ENCODE measurements around the gene OR51B4.
"Not testable (repeated sequence)": the region's sequence is repeated elsewhere in the genome, so short reads cannot be mapped to it uniquely, and the experiment has no call there.

The OR51B4 gene

GRCh38 chr11:5272395-5273017 lies 29.2 kb downstream of the OR51B4 start:
- no peak for DNase-seq

- DNase-seq = no peak
Observed at GRCh38 chr11:5269715-5270147, 32.0 kb downstream of the OR51B4 start, which contains the start of gene HBE1. Gene HBE1, minus strand, starts transcription at chr11:5269945. Its CDS starts 55 bp downstream, at chr11:5269890.

- no peak for DNase-seq
Observed at GRCh38 chr11:5267033-5267563, 34.6 kb downstream of the OR51B4 start.

DNA sequence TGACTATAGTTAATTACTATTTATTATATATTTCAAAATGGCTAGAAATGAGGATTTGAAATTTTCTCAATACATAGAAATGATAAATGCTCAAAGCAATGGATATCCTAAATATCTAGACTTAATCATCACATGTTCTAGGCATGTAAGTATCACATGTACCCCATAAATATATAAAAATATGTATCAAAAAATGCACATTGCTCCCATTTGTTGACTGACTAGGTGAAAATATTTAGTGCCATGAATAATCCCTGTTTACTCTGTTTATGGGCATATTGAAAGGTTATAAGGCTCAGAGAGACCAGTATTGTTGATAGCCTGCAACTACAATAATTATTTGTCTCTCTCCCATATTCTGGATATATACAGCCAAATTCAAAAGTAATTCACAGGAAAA lies 35.1 kb downstream of the OR51B4 start:
- no peak for DNase-seq

DNA sequence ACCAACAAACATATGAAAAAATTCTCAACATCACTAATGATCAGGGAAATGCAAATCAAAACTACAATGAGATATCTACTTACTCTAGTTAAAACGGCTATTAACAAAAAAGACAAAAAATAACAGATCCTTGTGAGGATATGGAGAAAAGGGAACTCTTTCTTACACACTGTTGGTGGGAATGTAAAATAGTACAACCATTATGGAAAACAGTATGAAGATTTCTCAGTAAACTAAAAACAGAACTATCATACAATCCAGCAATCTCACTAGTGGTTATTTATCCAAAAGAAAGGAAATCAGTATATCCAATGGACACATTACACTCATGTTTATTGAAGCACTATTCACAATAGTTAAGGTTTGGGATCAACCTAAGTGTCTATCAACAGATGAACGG lies 35.9 kb downstream of the OR51B4 start:
- no peak for DNase-seq

DNA sequence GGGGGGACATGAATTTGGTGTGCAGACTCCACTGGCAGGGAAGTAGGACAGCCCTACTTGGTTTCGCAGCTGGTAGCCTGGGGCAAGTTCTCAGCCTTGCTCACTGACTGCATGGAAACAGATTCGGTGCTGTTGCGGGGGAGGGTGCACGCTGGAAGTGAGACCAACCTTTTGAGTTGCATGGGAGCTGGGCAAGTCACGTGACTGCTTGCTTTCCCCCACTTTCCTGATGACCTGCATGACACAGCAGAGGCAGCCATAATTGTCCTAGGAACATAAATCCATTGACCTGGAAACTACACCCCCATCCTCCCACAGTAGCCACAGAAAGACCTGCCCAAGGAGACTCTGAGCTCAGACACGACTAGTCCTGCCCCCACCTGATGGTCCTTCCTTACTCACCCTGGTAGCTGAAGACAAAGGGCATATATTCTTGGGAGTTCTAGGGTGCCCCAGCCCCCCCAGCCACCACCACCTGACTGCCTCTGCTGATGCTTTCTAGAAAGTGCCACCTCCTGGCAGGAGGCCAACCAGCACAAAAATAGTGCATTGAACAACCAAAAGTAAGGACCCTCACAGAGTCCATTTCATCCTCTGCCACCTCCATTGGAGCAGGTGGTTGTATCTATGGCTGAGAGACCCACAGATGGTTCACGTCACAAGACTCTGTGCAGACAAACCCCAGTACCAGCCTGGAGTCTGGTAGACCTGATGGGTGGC lies 43.0 kb downstream of the OR51B4 start:
- DNase-seq = no peak

- DNase-seq = no peak
Observed at GRCh38 chr11:5257296-5257695, 44.5 kb downstream of the OR51B4 start.

DNA sequence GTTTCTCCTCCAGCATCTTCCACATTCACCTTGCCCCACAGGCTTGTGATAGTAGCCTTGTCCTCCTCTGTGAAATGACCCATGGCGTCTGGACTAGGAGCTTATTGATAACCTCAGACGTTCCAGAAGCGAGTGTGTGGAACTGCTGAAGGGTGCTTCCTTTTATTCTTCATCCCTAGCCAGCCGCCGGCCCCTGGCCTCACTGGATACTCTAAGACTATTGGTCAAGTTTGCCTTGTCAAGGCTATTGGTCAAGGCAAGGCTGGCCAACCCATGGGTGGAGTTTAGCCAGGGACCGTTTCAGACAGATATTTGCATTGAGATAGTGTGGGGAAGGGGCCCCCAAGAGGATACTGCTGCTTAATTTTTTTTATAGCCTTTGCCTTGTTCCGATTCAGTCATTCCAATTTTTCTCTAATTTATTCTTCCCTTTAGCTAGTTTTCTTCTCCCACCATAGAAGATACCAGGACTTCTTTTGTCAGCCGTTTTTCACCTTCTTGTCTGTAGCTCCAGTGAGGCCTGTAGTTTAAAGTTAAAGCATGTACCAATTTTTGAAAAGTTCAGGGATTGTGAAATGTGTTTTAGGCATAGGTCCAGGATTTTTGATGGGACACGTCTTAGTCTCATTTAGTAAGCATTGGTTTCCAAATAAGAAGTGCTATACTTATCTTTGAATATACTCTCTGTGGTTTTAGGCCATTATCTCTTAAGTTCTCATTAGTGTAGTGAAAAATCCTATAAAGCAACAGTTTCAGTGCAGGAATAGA lies 46.9 kb downstream of the OR51B4 start, which contains the start of gene HBG2:
TSS of gene HBG2 (minus strand) at position 136 of the 768 bp plus-strand sequence. CDS start at position 83, 53 bp downstream.
- DNase-seq = not testable (repeated sequence)

DNA sequence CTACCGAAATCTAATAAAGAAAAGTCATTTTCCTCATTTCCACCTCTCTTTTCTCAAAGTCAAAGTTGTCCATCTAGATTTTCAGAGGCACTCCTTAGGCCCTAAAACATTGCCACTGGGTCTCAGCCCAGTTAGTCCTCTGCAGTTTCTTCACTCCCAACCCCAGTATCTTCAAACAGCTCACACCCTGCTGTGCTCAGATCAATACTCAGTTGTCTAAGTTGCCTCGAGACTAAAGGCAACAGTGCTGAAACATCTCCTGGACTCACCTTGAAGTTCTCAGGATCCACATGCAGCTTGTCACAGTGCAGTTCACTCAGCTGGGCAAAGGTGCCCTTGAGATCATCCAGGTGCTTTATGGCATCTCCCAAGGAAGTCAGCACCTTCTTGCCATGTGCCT lies 47.7 kb downstream of the OR51B4 start:
- DNase-seq = not testable (repeated sequence)

- not testable (repeated sequence) for DNase-seq
Observed at GRCh38 chr11:5253440-5253839, 48.3 kb downstream of the OR51B4 start.

GRCh38 chr11:5252919-5253265 lies 48.9 kb downstream of the OR51B4 start:
- no peak for DNase-seq

DNA sequence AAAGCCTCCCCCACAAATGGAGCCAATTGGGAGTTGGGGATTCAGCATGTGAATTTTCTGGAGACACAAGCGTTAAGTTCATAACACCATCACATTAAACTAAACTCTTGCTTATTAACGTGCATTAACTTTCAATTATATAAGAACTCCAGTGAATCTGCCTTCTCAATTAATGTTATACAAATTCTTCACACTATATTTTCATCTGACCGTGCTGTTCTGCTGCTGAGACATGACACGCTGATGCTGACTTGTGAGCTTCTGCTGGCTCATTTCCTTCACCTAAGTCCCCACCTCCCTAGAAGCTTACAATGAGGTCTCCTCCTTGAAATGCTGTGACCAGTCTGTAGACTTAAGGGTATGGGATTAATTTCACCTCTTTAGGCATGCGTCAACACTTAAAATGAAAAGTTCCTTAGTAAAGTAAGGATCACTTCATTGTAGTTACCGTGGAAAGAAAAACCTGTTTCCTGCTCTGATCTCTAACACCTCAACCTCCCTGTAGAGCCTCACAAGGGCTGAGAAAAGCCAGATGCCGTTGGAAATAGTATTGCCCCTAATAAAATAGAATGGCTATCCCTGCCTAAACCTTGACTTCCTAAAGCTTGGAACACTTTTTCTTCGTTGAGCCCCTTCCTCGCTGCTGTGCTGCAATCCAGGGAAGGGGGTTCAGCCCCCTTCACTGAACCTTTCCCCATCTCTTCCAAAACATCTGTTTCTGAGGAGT lies 49.4 kb downstream of the OR51B4 start:
- no peak for DNase-seq

DNA sequence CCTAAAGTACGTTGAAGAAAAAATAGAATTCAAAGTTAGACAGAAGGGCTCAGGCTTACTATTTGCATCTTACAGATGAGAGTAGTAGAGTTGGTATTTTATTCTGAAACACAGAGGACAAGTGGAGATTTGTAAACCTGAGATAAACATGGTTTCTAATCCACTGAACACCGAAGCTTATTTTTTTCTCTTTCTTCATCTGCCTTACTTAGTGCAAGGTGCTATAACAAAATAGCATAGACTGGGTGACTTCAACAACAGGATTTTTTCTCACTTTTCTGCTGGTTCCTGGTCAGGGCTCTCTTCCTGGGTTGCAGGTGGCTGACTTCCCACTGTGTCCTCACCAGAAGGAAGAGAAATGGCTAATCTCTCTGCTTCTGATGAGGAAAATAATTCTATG lies 50.0 kb downstream of the OR51B4 start:
- no peak for DNase-seq
